ENCODE measurements around the gene CSTF1. TPM values are rescaled to one million over a fixed set of nuclear protein-coding genes. Genes with fewer than 3 reads are reported as not detected.

CSTF1 gene
- total RNA-seq, 1 experiment from 2014 or later: 60.2 TPM

DNA sequence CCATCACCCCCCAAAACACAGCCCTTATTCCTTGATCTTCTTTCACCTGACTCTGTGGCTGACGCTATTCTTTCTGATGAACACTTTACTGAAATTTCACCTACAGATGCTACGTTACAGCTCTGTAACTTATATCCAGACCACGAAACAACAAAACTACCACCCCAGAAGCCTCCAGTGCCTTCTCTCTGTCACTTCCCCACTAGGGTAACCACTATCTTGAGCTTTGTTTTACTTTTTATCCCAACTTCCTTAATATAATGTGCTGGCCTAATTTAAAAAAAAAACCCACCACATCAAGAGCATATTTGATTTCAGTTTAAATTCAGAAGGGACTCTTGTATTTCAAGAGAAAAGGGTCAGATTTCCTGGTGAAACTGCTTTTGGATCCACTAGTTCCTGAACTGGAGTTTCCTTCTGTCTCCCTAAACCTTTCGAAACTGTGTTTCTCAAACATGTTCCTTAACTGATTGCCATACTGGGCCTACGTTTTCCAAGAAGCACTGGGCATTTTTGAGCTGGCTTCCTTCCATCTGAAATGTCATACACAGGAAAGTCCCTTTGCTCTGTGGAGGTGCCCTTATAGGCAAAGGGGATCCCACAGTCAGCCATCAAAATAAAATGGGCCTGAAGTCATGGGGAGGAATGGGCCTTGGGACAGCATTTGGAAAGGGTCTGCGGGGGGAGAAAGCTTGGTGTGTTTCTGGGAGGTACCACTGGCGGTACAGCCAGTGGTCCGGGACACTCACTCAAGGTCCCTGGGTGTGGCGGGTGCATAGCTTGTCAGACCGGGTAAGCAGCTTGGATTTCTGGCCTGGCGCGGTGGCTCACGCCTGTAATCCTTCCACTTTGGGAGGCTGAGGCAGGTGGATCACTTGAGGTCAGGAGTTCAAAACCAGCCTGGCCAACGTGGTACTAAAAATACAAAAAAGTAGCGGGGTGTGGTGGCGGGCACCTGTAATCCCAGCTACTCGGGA lies 50.2 kb downstream of the CSTF1 start:
- intact Hi-C loops (cut with micrococcal nuclease): no loop called here
- CTCF ChIA-PET: no interaction called here
- H2AFZ ChIP-seq (ENCODE audit: low read length): no peak overlapping the region
- no peak for ATAC-seq
- no peaks in the 10 kb centered on the region for H4K20me1 ChIP-seq (ENCODE audit: low read length)
- H3K79me2 ChIP-seq (ENCODE audit: low read length): no peaks in the 10 kb centered on the region
- BruUV-seq (replicated peaks): no TSS peak
- no peak overlapping the region for H3K4me3 ChIP-seq (ENCODE audit: low read length)
- POLR2A ChIA-PET (ENCODE audit: unreplicated experiment): no interaction called here
- no peaks in the 10 kb centered on the region for H3K9me3 ChIP-seq (ENCODE audit: low read length)
- H3K36me3 ChIP-seq (ENCODE audit: low read depth, low read length): no peaks in the 10 kb centered on the region
- no peak overlapping the region for H3K4me2 ChIP-seq (ENCODE audit: low read length)
- no peak overlapping the region for H3K9ac ChIP-seq (ENCODE audit: low read length)
- no peaks in the 10 kb centered on the region for H3K4me1 ChIP-seq (ENCODE audit: insufficient read depth, low read length)
- TF ChIP-seq CTCF (conservative IDR thresholded peaks at IDR 0.05; ENCODE audit: low read depth, low read length): no peak
- TF ChIP-seq EZH2 (IDR thresholded peaks at IDR 0.05; ENCODE audit: low read length, unreplicated experiment): no peak
- TF ChIP-seq EZH2phosphoT487 (IDR thresholded peaks at IDR 0.05; ENCODE audit: borderline replicate concordance, low read length): no peak
- no peaks in the 10 kb centered on the region for H3F3A ChIP-seq (ENCODE audit: low read length, unreplicated experiment)
- DNase-seq: no peak
- H3K9me2 ChIP-seq (replicated peaks; ENCODE audit: low read length): no peaks in the 10 kb centered on the region
- H3K27ac ChIP-seq (ENCODE audit: low read length): no peak overlapping the region
- no peaks in the 10 kb centered on the region for H3K27me3 ChIP-seq (ENCODE audit: low read length)

DNA sequence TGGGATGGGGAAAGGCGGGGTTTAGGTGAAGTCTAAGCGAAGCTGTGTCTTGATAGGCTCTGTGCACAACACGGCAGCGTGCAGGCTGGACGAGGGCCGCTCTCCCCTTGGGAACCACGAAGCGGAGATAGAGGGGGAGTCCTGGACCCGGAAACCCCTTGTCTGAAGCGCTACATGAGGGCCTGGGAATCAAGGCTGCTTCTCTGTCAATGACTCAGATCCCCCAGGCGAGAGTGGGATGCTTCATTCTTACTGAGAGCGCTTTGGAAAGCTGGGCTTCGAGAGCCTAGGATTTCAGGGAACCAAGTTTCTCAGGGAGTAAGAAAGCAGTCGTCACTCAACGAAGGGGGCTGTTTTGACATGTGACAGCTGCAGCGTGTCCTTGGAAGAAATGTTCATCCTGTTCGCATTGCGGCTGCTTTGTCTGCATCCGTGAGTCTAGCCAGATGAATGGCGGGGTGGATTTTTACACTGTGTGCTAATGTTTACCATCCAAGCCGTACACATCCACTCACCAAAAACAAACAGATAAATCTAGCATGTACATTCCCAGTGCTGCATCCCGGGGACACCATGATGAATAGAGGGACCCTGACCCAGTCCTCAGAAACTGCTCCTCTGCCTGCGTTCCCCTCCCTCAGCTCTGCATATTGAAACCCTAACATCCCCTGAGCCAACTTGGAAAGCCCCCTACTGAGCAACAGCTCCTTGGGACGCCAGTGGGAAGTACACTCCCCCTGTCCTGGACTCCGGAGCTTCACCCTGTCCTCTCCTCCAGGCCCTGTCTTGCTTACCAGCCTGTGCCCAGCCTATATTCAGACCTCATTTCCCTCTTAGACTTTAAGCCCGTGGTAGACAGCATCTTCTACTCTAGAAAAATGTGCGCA lies 51.5 kb downstream of the CSTF1 start:
- no peaks in the 10 kb centered on the region for H3K27me3 ChIP-seq (ENCODE audit: low read length)
- ChIA-PET POLR2A (ENCODE audit: unreplicated experiment) (no interaction called here), CTCF (no interaction called here)
- H3K4me3 ChIP-seq (ENCODE audit: low read length): no peak overlapping the region
- no peak for ATAC-seq
- no peaks in the 10 kb centered on the region for H3K9me3 ChIP-seq (ENCODE audit: low read length)
- BruUV-seq (replicated peaks): no TSS peak
- no peak overlapping the region for H3K9ac ChIP-seq (ENCODE audit: low read length)
- no peaks in the 10 kb centered on the region for H3K36me3 ChIP-seq (ENCODE audit: low read depth, low read length)
- DNase-seq: no peak
- no peak overlapping the region for H3K4me2 ChIP-seq (ENCODE audit: low read length)
- H2AFZ ChIP-seq (ENCODE audit: low read length): no peak overlapping the region
- H3K79me2 ChIP-seq (ENCODE audit: low read length): no peaks in the 10 kb centered on the region
- H3F3A ChIP-seq (ENCODE audit: low read length, unreplicated experiment): no peaks in the 10 kb centered on the region
- no peak for TF ChIP-seq CTCF (conservative IDR thresholded peaks at IDR 0.05; ENCODE audit: low read depth, low read length)
- no peak for TF ChIP-seq EZH2 (IDR thresholded peaks at IDR 0.05; ENCODE audit: low read length, unreplicated experiment)
- TF ChIP-seq EZH2phosphoT487 (IDR thresholded peaks at IDR 0.05; ENCODE audit: borderline replicate concordance, low read length): no peak
- no peaks in the 10 kb centered on the region for H4K20me1 ChIP-seq (ENCODE audit: low read length)
- H3K27ac ChIP-seq (ENCODE audit: low read length): no peak overlapping the region
- no peaks in the 10 kb centered on the region for H3K9me2 ChIP-seq (replicated peaks; ENCODE audit: low read length)
- H3K4me1 ChIP-seq (ENCODE audit: insufficient read depth, low read length): no peaks in the 10 kb centered on the region
- intact Hi-C loops (cut with micrococcal nuclease): no loop called here

Data from PC-3 (cell line).